Stimulated activated memory B cell treated with anti-CD40 and anti-IgM and Interleukin-4, amounts not matched to agents 10 μg/mL and 1 μg/mL and 100 μg/mL, for 72 hours (primary cell): Measurements from ENCODE around the gene ACSS1.

Source experiments
- ATAC-seq: fragments of 150-1000 bp; cut with Tn5 transposase; 2 replicates; pipeline ENCODE4 v1.10.0; 2021
- H3K27ac Mint-ChIP-seq: one replicate; pipeline ENCODE4 v1.8.0; 2022; ENCODE audit warnings: mild to moderate bottlenecking, mixed read lengths
- H3K27me3 Mint-ChIP-seq: one replicate; pipeline ENCODE4 v1.8.0; 2022; ENCODE audit warnings: mixed read lengths
- H3K36me3 Mint-ChIP-seq: one replicate; pipeline ENCODE4 v1.8.0; 2022; ENCODE audit warnings: mixed read lengths
- H3K4me1 Mint-ChIP-seq: one replicate; pipeline ENCODE4 v1.8.0; 2022; ENCODE audit warnings: mixed read lengths
- H3K4me3 Mint-ChIP-seq: one replicate; pipeline ENCODE4 v1.8.0; 2022; ENCODE audit warnings: mild to moderate bottlenecking, moderate library complexity, mixed read lengths
- H3K9me3 Mint-ChIP-seq: one replicate; pipeline ENCODE4 v1.8.0; 2022; ENCODE audit warnings: mixed read lengths

The ACSS1 gene

DNA sequence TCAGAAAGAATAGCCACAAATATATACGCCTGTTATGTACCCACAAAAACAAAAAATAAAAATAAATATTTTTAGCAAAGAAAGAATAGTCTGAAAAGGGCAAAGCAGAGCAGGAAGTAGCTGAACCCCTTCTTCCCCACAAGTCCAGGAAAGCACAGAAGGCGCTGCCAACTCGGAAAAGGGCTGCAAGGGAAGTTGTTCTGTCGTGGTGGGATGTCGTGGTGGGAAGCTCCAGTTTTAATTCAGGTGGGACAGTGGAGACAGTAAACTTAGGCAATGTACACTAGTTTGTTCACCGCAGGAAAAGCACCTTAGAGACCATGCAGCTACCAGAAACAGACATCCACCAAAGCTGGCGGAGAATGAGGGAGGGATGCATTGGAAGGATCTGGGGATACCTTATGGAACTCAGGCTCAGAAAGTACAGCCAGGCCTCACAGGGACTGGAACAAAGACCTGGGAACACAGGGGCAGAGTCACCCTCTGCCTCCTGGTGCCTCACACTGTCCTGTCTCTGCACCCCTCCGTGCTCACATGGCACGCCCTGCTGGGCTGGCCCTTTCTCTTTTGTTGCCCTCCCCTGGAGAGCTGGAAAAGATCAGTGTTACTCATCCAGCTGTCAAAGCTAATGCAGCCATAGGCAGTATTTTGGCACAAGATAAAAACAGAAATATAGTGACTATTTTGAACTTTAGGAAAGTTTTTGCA is 62.0 kb downstream of the ACSS1 start:
- no peaks in the 10 kb centered on the region for H3K36me3 Mint-ChIP-seq
- H3K27ac Mint-ChIP-seq = no peak overlapping the region
- H3K4me1 Mint-ChIP-seq = peaks cover 31% of the 10 kb centered on the region
- no peaks in the 10 kb centered on the region for H3K27me3 Mint-ChIP-seq
- no peak for ATAC-seq
- H3K4me3 Mint-ChIP-seq = no peak overlapping the region
- H3K9me3 Mint-ChIP-seq = no peaks in the 10 kb centered on the region

DNA sequence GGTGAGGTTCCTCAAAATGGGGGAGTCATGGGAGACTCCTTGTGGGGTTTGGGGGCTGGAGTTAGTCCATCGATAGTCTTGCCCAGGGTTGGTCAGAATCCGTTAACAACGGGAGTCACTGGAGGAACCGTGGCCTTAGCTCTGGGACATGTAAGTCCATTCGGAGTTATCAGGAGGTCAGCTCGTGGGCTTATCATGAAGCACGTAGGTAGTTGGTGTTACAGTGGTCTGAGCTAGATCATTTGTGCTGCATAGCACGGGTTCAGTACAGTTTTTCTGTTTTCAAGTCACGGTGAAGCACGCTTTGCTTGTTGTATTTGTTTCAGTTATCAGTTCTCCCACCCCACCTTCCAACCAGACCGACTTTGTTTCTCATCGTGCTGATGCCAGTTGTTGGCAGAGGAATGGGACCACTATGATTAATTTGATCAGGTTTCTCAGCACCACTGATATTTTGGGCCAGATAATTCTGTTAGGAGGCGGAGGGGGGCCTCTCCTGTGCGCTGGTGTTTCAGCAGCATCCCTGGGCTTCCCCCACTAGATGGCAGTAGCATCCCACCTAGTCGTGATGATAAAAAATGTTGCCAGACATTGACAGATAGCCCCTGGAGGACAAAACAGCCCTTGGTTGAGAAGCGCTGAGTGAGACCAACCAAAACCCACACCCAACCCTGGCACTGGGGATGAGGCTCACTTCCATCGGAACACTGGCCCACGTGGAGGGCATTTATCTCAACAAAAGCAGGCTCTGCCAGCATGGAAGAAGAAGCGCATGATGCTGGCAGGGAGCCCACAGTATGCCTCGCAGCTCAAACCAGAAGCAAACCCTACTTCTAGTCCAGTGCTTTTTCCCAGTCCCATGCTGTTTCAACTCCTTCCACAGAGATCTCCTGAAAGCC is 63.2 kb downstream of the ACSS1 start:
- Mint-ChIP-seq H3K36me3 (peaks cover 5% of the 10 kb centered on the region), H3K27me3 (no peaks in the 10 kb centered on the region), H3K27ac (peak overlapping the region; percentile 20), H3K4me1 (peaks cover 41% of the 10 kb centered on the region), H3K9me3 (no peaks in the 10 kb centered on the region), H3K4me3 (no peak overlapping the region)
- ATAC-seq = peak; percentile 67

DNA sequence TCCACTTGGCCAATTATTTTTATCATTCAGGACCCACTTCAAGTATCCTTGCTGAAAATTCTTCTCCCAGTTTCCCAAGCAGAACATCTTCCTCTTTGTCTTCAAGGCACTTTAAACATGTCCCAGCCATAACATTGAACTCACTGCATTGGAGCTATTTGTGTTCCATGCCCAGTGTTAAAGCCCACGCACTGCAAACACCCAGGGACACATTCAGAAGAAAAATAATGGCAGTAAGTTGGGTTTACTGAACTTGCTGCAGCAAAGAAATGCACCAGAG is 63.8 kb downstream of the ACSS1 start:
- Mint-ChIP-seq H3K9me3 (no peaks in the 10 kb centered on the region), H3K27me3 (no peaks in the 10 kb centered on the region), H3K4me3 (no peak overlapping the region), H3K4me1 (peaks cover 43% of the 10 kb centered on the region), H3K27ac (peak overlapping the region; percentile 20), H3K36me3 (peaks cover 5% of the 10 kb centered on the region)
- no peak for ATAC-seq

DNA sequence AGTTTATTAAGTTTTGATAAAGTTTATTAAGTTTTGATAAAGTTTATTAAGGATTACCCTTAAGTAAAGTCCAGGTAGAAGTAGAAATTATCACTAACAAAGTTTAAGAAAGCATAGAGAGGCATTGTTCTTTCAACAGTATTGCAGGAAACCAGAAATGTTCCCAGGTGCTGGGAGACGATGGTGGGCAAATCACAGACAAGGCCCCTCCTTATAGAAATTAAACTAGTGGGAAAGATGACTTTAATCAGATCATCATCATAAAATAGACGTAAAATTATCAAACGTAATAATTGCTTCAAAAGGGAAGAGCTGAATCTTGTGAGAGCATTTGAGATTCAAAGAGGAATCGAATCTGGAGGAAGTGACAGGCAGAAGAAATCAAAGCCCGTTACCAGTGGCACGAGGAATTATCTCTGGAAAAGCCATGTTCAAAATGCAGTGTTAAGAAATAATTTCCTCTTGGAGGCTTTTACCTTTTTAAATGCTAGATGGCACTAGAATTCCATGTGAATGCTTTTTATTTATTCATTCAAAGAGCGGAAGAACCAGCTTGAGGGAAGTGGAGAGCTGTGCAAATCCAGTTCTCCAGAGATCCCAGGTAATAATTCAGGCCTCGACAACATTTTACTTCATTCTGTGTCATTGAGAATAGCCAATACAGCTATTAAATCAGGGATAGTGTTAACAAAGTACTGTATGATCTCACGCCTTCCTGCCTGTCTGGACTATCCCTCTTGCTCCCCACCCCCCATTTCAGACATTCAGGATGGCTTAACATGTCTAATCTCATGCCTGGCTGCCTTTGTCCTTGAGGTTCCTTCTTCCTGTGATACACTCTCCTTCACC is 64.4 kb downstream of the ACSS1 start:
- Mint-ChIP-seq H3K36me3 (peaks cover 5% of the 10 kb centered on the region), H3K9me3 (no peaks in the 10 kb centered on the region), H3K27ac (peak overlapping the region; percentile 98)

DNA sequence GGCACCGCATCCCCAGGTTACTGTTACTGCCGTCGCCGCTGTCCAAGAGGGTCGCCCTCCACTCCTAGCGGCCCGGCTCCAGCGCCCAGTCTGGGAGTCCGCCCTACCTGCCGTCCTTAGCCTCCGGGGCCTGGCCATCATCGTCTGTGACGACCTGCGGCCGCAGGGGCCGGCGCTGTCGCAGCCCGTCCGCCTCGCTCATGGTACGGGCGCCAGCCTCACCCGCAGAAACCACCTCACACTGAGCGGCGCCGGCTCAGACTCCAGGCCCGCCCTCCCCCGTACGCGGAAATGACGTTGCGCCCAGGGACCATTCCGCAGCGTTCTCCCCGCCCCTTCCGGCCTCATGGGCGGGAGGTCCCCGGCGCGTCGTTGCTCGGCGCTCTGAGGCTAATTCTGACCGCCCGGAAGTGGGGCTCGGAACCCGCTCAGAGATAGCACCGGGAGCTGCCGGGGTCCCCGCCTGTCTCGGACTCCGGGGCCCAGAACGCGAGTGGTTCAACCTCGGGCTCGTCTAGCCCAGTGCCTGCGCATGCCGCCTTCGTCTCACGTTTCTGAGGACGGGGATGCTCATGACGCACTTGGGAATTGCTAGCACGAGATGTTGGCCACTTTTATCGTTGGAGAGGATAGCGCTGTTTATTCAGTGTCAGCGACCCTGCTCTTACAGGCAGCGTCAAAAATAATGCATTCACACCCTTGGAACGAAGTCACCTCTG is 65.3 kb downstream of the ACSS1 start, which contains the start of gene APMAP:
Gene APMAP (minus strand): TSS at position 265 of the 719 bp plus-strand sequence. CDS start 63 bp downstream, at position 202.
- peaks cover 5% of the 10 kb centered on the region for H3K36me3 Mint-ChIP-seq
- peak within 1 kb of the TSS; percentile 98 for H3K27ac Mint-ChIP-seq
- H3K4me3 Mint-ChIP-seq = peak within 1 kb of the TSS; percentile 98
- H3K4me1 Mint-ChIP-seq = peaks cover 58% of the 10 kb centered on the region
- H3K27me3 Mint-ChIP-seq = no peaks in the 10 kb centered on the region
- peak; percentile 99 for ATAC-seq
- H3K9me3 Mint-ChIP-seq = no peaks in the 10 kb centered on the region

More for the DNA sequence above, 64.4 kb downstream of the ACSS1 start:
- H3K4me1 Mint-ChIP-seq = peaks cover 48% of the 10 kb centered on the region
- H3K4me3 Mint-ChIP-seq = peak overlapping the region; percentile 30
- no peak for ATAC-seq
- H3K27me3 Mint-ChIP-seq = no peaks in the 10 kb centered on the region

DNA sequence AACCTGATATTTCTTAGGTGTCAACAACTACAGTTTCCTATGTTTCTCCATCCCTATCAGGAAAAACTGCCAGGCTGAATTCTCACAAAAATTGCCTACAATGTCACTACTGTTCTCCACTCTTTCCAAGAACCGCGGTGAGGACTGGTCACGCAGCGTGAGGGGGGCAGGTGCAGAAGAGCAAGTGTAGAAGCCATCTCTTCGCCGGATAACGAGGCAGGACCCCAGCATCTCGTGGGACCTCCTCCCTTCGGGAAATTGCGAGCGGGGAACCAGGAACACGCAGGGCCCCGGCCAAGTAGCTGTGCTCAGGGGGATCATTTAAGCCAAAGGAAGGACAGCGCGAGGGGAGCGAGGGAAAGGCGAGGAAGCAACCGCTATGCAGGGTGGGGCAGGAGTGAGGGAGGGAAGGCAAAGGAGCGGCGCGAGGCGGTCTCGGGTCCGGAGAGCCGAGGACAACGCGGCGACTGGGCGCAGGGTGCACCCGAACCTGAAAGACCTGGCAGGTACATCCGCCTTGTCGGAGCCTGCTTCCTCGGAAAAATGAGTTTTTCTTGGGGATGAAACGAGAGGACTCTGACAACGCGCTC is 65.9 kb downstream of the ACSS1 start:
- peaks cover 58% of the 10 kb centered on the region for H3K4me1 Mint-ChIP-seq
- H3K4me3 Mint-ChIP-seq = peak overlapping the region; percentile 98
- peak overlapping the region; percentile 98 for H3K27ac Mint-ChIP-seq
- H3K36me3 Mint-ChIP-seq = peaks cover 5% of the 10 kb centered on the region
- peak; percentile 6 for ATAC-seq
- H3K9me3 Mint-ChIP-seq = no peaks in the 10 kb centered on the region
- H3K27me3 Mint-ChIP-seq = no peaks in the 10 kb centered on the region

DNA sequence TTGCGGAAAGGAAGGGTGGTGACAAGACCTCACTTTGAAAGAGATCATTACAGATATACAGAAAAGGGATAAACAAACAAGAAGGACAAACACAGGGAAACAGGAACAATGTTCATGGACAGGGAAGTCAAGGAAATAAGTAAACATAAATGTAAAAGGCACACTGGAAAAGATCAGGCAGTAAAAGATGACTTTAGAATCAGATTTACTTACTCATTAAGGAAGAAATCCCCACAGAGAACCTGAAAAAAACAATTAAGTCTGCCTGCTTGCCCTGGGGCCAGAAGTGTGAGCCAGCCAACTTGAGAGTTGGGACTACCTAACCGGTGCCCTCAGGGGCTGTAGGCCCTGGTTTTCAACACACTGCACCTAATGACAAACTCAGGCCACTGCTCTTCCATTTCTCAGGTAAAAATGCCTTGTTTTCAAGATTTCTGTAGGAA is 67.1 kb downstream of the ACSS1 start:
- no peak for ATAC-seq
- Mint-ChIP-seq H3K27ac (no peak overlapping the region), H3K9me3 (no peaks in the 10 kb centered on the region), H3K4me1 (peaks cover 59% of the 10 kb centered on the region), H3K27me3 (no peaks in the 10 kb centered on the region), H3K36me3 (peaks cover 5% of the 10 kb centered on the region), H3K4me3 (no peak overlapping the region)

DNA sequence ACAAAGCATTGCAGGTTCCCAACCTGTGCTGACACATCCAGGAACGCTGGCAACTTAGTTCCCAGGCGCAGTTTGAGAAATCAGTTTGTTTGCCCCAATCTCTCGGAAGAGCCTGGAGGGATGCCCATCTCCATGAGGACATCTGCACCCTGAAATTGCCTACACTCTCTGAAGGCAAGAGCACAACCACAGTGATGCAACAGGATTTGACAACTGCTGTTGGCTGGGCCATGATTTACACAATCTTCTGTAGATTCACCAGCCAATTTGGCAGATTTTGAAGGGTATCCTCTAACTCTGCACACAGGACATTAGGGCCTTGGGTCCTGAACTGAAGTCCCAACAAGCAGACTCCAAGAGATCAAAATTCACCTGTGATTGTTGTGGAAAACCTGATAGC is 68.8 kb downstream of the ACSS1 start:
- no peak for ATAC-seq
- peaks cover 63% of the 10 kb centered on the region for H3K4me1 Mint-ChIP-seq

DNA sequence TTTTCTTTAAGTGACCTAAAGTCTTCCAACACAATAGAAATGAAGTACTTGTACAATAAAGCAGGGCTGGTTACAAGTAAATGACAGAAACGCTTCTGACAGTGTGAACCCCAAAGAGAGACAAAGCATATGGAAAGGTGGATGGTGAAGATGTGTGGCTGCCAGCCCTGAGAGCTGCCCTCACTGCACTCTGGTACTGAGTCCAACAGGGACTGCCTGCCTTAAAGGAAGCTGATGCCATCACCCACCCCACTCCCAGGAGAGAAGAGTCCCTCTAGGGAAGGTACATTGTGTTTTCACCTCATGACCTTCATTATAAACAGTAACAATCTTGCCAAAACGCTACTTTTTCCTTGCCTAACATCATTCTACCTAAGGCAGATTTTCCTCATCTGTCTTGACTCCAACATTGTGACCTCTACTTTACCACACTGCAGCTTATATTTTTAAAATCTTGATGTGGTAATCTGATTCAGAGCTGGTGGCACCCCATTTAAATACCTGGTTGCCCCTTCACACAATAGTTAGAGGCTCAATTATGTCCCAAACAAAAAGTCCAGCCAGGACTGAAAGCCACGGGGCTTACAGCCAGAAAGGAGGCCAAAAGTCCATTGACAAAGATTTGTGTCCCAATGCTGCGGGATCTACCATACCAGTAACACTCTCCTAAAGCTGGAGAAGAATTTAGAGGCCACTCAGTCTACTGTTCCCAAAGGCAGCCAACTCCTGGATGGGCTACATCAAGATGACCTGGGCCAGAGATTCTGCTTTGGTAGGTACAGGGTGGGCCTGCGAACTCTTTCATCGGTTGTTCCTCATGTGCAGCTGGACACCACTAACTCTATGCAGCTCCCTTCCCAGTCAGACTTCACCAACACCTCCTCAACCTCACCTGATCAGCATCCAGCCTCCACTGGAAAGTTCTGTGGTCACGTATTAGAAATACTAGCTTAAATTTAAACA is 69.8 kb downstream of the ACSS1 start:
- H3K9me3 Mint-ChIP-seq = no peaks in the 10 kb centered on the region
- H3K4me3 Mint-ChIP-seq = no peak overlapping the region
- H3K27ac Mint-ChIP-seq = no peak overlapping the region
- no peak for ATAC-seq
- peaks cover 58% of the 10 kb centered on the region for H3K4me1 Mint-ChIP-seq
- no peaks in the 10 kb centered on the region for H3K27me3 Mint-ChIP-seq
- peaks cover 18% of the 10 kb centered on the region for H3K36me3 Mint-ChIP-seq

More for the DNA sequence above, 68.8 kb downstream of the ACSS1 start:
- Mint-ChIP-seq H3K4me3 (no peak overlapping the region), H3K36me3 (peaks cover 10% of the 10 kb centered on the region), H3K9me3 (no peaks in the 10 kb centered on the region), H3K27ac (no peak overlapping the region), H3K27me3 (no peaks in the 10 kb centered on the region)

DNA sequence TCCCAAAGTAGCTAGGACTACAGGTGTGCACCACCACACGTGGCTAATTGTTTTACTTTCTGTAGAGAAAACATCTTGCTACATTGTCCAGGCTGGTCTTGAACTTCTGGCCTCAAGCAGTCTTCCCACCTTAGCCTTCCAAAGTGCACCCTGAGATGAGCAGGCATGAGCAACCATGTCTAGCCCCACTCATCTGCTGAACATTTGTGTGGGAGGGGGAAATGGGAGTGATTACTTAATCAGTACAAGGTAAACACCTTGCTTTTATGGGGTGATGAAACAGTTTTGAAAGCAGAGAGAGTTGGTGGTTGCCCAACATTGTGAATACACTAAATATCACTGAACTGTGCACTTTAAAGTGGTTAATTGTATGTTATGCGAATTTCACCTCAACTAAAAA is 70.7 kb downstream of the ACSS1 start:
- no peak for ATAC-seq
- Mint-ChIP-seq H3K4me3 (no peak overlapping the region), H3K9me3 (no peaks in the 10 kb centered on the region), H3K36me3 (peaks cover 27% of the 10 kb centered on the region), H3K4me1 (peaks cover 58% of the 10 kb centered on the region), H3K27ac (no peak overlapping the region), H3K27me3 (no peaks in the 10 kb centered on the region)

DNA sequence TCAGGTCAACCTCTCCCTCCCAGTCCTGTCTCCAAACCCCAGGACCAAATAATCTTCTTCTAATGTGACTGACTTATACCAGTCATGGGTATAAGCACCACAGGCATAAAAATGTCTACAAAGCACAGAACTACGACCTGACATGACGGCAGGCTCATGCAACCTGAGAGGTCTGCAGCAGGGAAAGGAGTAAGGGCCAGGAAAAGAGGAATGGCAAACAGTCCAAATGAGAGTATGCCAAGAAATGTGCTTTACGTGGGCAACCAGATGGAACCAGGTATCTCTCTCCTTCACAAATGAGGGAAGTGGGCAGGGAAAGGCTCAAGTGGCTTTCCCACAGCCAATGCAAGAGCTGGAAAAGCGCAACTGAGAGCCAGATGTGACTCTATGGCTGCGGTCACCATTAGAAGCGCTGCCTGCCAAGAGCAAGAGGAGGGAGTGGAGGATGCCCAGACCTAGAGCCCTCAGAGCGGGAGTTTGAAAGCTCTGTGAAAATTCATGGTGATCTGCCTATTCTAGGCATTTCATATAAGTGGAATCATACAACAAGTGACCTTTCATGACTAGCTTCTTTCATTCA is 71.4 kb downstream of the ACSS1 start:
- H3K36me3 Mint-ChIP-seq = peaks cover 34% of the 10 kb centered on the region
- no peaks in the 10 kb centered on the region for H3K9me3 Mint-ChIP-seq
- no peak overlapping the region for H3K4me3 Mint-ChIP-seq
- no peak overlapping the region for H3K27ac Mint-ChIP-seq
- ATAC-seq = no peak
- H3K4me1 Mint-ChIP-seq = peaks cover 53% of the 10 kb centered on the region
- no peaks in the 10 kb centered on the region for H3K27me3 Mint-ChIP-seq

DNA sequence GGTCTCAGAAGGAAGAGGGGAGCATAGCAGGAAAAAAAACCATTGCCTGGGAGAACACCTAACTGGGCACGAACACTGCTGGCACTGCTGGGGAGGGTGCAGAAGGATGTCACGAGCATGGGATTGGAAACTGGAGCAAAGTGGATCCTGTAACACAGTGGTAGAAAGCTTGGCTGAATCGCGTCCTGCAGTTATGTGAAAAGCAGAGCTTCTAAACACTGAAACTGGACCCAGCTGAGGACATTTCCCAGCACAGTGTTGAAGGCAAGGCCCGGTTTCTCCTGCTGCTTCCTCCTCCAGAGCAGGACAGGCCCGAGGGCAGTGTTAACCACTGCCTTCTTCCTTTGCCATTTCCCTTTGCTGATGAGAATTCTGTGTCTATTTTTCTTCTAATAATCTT is 72.1 kb downstream of the ACSS1 start:
- no peak for ATAC-seq
- peaks cover 46% of the 10 kb centered on the region for H3K4me1 Mint-ChIP-seq
- no peaks in the 10 kb centered on the region for H3K27me3 Mint-ChIP-seq
- peaks cover 41% of the 10 kb centered on the region for H3K36me3 Mint-ChIP-seq
- H3K27ac Mint-ChIP-seq = no peak overlapping the region
- no peaks in the 10 kb centered on the region for H3K9me3 Mint-ChIP-seq
- H3K4me3 Mint-ChIP-seq = no peak overlapping the region

DNA sequence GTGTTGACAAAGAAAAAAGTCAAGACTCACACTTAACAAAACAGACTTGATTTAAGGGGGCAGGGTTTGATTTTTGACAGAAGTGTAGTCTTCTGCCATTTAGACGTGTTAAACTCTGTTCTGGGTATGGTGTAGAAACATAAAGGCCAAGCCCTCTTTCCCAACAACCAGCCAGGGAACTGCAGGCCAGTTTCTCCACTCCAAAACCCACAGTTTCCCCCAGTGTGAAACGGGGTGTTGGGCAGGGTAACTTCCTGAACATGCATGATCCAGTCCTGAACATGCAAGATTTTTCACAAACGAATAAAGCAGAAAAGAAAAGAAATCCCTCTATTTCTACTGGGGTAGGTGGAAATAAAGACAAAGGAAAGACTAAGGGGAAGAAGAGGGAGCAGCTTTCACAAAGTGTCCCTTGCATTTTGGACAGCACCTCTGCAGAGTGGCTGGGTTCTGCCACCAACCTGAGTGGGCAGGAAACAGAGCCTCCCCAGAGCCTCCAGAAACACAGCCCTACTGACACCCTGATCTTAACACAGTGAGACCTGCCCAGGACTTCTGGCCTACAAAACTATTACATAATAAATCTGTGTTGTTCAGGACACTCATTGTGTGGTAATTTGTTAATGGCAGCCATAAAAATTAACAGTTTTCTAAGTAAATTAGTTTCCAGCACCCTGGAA is 72.8 kb downstream of the ACSS1 start:
- ATAC-seq = no peak
- H3K36me3 Mint-ChIP-seq = peaks cover 43% of the 10 kb centered on the region
- no peaks in the 10 kb centered on the region for H3K27me3 Mint-ChIP-seq
- H3K27ac Mint-ChIP-seq = peak overlapping the region; percentile 22
- peaks cover 44% of the 10 kb centered on the region for H3K4me1 Mint-ChIP-seq
- H3K4me3 Mint-ChIP-seq = no peak overlapping the region
- no peaks in the 10 kb centered on the region for H3K9me3 Mint-ChIP-seq
